ENCODE measurements around the gene MVB12B. TPM values are rescaled to one million over a fixed set of nuclear protein-coding genes. Genes with fewer than 3 reads are reported as not detected.

Gene MVB12B
- total RNA-seq, 1 experiment from 2014 or later = 10.9 TPM

GRCh38 chr9:126462617-126463016, 136.0 kb downstream of the MVB12B start:
- no TSS peak for BruUV-seq (replicated peaks)
- TF ChIP-seq CBX3 (IDR thresholded peaks at IDR 0.05; ENCODE audit: low read depth) (no peak), JUND (IDR thresholded peaks at IDR 0.05) (no peak), YY1 (IDR thresholded peaks at IDR 0.05; ENCODE audit: extremely low read depth, insufficient replicate concordance, low read depth, low read length) (no peak), ZBTB33 (IDR thresholded peaks at IDR 0.05; ENCODE audit: extremely low read depth, insufficient replicate concordance, low read length) (no peak), ATF3 (IDR thresholded peaks at IDR 0.05) (no peak), CEBPB (IDR thresholded peaks at IDR 0.05; ENCODE audit: low read depth) (no peak), RAD21 (IDR thresholded peaks at IDR 0.05; ENCODE audit: low read depth) (no peak), SRF (IDR thresholded peaks at IDR 0.05; ENCODE audit: low read depth) (no peak), EZH2 (IDR thresholded peaks at IDR 0.05) (no peak), POLR2A (IDR thresholded peaks at IDR 0.05; ENCODE audit: borderline replicate concordance, extremely low read depth, insufficient read depth, insufficient read length) (no peak), EGR1 (IDR thresholded peaks at IDR 0.05; ENCODE audit: low read depth) (no peak), SP1 (IDR thresholded peaks at IDR 0.05; ENCODE audit: low read depth) (no peak)
- TF ChIP-seq, protein P1, sequence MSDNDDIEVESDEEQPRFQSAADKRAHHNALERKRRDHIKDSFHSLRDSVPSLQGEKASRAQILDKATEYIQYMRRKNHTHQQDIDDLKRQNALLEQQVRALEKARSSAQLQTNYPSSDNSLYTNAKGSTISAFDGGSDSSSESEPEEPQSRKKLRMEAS (IDR thresholded peaks at IDR 0.05) = no peak
- Histone ChIP-seq H3K27ac (ENCODE audit: low read depth, low read length) (no peak overlapping the region), H3K79me2 (ENCODE audit: insufficient read depth, low read length) (no peaks in the 10 kb centered on the region), H3K4me1 (ENCODE audit: control insufficient read depth in 1 of 2, insufficient read depth in 2 of 2, low read length in 2 of 2) (peaks cover 0 to 6% of the 10 kb centered on the region in 2 experiments; a peak in 1 of 4 replicates), H3K9me2 (ENCODE audit: insufficient read depth) (no peaks in the 10 kb centered on the region), H3K4me2 (ENCODE audit: low read length) (no peak overlapping the region), H2AFZ (ENCODE audit: low read depth, low read length, poor library complexity, severe bottlenecking) (no peak overlapping the region), H3K36me3 (ENCODE audit: control insufficient read depth in 1 of 2, insufficient read depth in 2 of 2, low read length in 2 of 2) (no peaks in the 10 kb centered on the region), H4K20me1 (ENCODE audit: insufficient read depth) (no peaks in the 10 kb centered on the region), H3K27me3 (ENCODE audit: insufficient read depth, low read length) (no peaks in the 10 kb centered on the region), H3K9me3 (ENCODE audit: control insufficient read depth in 1 of 2, insufficient read depth in 1 of 2, low read depth in 1 of 2, low read length in 2 of 2) (no peaks in the 10 kb centered on the region), H3K9ac (ENCODE audit: low read length) (no peak overlapping the region), H3K4me3 (replicated peaks in 1 of 2; ENCODE audit: low read depth in 1 of 2, low read length in 2 of 2) (no peak overlapping the region)
- ChIA-PET RAD21 (ENCODE audit: low non-redundant PET in 1 of 2, low total read pairs in 2 of 2, uncharacterized antibody in 2 of 2, unreplicated experiment in 2 of 2) (no interaction called here), CTCF (no interaction called here), POLR2A (no interaction called here)
- DNase-seq (ENCODE audit: low read depth, low spot score) (no peak), ATAC-seq (no peak)
- intact Hi-C loops (cut with micrococcal nuclease) = no loop called here

All from HCT116 (cell line).